Left hindlimb (tissue), 1 donor: Measurements from ENCODE around the gene DPM1.

Source experiments
- DNase-seq: peaks from one replicate; pipeline ENCODE4 v3.0.0-alpha.2; 2018

DPM1 gene

GRCh38 chr20:50957798-50958614, at the start of gene DPM1:
Gene DPM1 (minus strand): TSS chr20:50958532. CDS start chr20:50958523, 9 bp downstream.
- peak; percentile 91 for DNase-seq

- DNase-seq, result no peak
Observed at GRCh38 chr20:51005214-51005613, 46.9 kb upstream of the DPM1 start.

- DNase-seq, result no peak
Observed at GRCh38 chr20:51004781-51005180, 46.4 kb upstream of the DPM1 start.

GRCh38 chr20:51004305-51004727, 46.0 kb upstream of the DPM1 start:
- no peak for DNase-seq

- DNase-seq, result no peak
Observed at GRCh38 chr20:51003753-51004152, 45.4 kb upstream of the DPM1 start.

- no peak for DNase-seq
Observed at GRCh38 chr20:51002633-51003032, 44.3 kb upstream of the DPM1 start.

GRCh38 chr20:51001430-51002265, 43.3 kb upstream of the DPM1 start:
- no peak for DNase-seq

GRCh38 chr20:50999355-50999754, 41.0 kb upstream of the DPM1 start:
- DNase-seq, result no peak

GRCh38 chr20:50996901-50997865, 38.9 kb upstream of the DPM1 start:
- no peak for DNase-seq

GRCh38 chr20:50995506-50995905, 37.2 kb upstream of the DPM1 start:
- DNase-seq, result no peak

- DNase-seq, result no peak
Observed at GRCh38 chr20:50993876-50994275, 35.5 kb upstream of the DPM1 start.

GRCh38 chr20:50992733-50993457, 34.6 kb upstream of the DPM1 start:
- no peak for DNase-seq

- DNase-seq, result no peak
Observed at GRCh38 chr20:50992336-50992732, 34.0 kb upstream of the DPM1 start.

GRCh38 chr20:50991076-50991475, 32.7 kb upstream of the DPM1 start:
- no peak for DNase-seq

- DNase-seq, result peak; percentile 70
Observed at GRCh38 chr20:50987493-50988210, 29.3 kb upstream of the DPM1 start.

- no peak for DNase-seq
Observed at GRCh38 chr20:50983321-50983720, 25.0 kb upstream of the DPM1 start.

GRCh38 chr20:50982363-50982762, 24.0 kb upstream of the DPM1 start:
- DNase-seq, result peak; percentile 69

- DNase-seq, result no peak
Observed at GRCh38 chr20:50981714-50982048, 23.3 kb upstream of the DPM1 start.

GRCh38 chr20:50980851-50981713, 22.8 kb upstream of the DPM1 start:
- DNase-seq, result peak; percentile 57

GRCh38 chr20:50980071-50980681, 21.8 kb upstream of the DPM1 start:
- no peak for DNase-seq
